Suppressor macrophage treated with lipopolysaccharide for 4 hours (primary cell): ENCODE data around the gene ZNF280B.

Source experiments
- DNase-seq: peaks from one replicate; pipeline ENCODE4 v3.0.0-alpha.2; 2020

ZNF280B gene

GRCh38 chr22:22508274-22509176 is at the start of gene ZNF280B:
Gene ZNF280B, minus strand, starts transcription at chr22:22508742. Its CDS starts 19,344 bp downstream, at chr22:22489398.
- DNase-seq = peak; percentile 76

- DNase-seq = no peak
Measured at GRCh38 chr22:22556995-22557925, 48.7 kb upstream of the ZNF280B start.

DNA sequence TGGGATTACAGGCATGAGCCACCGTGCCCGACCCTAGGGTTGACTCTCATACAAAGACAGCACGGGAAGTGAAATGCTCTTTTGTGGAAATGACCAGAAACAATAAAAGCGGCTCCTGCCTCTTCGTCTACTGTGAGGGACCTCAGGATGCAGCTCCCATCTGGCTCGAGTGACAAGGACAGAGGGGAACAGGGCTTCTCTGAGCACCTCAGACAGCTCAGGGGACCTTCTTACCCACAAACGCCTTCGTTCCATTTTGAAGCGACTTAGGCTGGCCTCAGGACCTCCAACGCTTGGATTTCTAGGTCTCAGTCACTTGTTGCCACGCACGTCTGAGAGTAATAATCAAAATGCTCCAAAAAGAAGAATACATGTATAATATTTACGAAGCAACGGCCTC is 48.0 kb upstream of the ZNF280B start:
- no peak for DNase-seq

- no peak for DNase-seq
Measured at GRCh38 chr22:22555596-22555995, 47.1 kb upstream of the ZNF280B start.

- DNase-seq = peak; percentile 46
Measured at GRCh38 chr22:22554587-22555284, 46.2 kb upstream of the ZNF280B start.

DNA sequence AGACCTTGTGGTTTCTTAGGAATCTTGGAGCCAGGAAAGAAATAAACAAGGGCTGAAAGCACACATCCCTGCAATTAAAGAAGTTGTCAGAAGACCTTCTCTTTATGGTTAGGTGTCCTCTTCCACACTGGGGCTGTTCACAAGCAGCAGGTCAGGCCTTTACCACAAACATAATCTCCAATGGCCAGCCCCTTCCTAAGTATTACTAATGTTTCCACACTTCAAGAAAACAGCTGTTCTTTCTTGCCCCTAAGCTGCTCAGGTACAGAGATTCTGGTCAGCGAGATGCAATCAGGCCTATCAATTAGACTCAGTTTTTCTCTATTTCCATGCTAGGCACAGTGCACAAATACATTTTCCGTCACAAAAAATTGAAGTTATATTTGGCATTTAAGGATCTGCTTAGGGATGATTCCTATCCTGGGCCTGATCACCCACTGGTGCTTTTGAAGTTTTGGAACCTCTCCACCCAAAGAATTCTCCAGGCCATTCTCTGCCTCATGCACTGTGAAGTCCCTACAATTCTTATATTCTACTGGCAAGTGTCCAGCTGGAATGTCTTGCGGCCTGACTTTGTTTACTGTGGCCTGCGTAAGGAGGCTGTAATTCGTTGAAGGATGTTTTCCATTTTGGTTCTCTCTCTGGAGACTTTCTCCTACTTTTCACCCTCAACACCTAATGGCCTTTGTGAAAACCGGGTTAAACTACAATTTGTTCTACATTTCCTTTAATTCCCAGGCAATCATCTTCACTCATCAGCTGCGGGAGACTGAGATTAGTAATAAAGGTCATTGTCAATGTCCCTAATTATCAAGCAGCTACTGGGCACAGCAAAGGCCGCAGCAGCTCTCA is 45.4 kb upstream of the ZNF280B start:
- DNase-seq = no peak

DNA sequence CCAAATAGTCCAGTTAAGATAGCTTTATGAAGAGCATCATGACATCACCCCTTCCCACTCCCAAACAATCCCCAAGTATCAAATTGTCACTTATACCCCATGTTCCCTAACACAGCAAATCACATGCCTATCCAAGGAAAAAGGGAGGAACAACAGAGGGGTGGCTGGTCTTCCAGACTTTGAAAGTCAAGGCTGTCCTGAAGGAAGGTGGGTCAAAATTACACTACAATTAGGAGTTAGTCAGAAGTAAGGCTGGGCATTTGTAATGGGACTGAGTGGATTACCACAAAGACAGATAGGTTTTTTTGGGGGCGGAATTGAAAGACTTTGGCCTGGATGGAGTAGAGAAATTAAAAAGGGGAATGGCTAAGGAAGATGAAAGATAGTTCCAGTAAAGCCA is 44.6 kb upstream of the ZNF280B start:
- DNase-seq = no peak

- peak; percentile 22 for DNase-seq
Measured at GRCh38 chr22:22552630-22553029, 44.1 kb upstream of the ZNF280B start.

GRCh38 chr22:22550789-22551434 is 42.4 kb upstream of the ZNF280B start:
- no peak for DNase-seq

GRCh38 chr22:22548910-22549309 is 40.4 kb upstream of the ZNF280B start:
- DNase-seq = no peak

- no peak for DNase-seq
Measured at GRCh38 chr22:22548317-22548716, 39.8 kb upstream of the ZNF280B start.

DNA sequence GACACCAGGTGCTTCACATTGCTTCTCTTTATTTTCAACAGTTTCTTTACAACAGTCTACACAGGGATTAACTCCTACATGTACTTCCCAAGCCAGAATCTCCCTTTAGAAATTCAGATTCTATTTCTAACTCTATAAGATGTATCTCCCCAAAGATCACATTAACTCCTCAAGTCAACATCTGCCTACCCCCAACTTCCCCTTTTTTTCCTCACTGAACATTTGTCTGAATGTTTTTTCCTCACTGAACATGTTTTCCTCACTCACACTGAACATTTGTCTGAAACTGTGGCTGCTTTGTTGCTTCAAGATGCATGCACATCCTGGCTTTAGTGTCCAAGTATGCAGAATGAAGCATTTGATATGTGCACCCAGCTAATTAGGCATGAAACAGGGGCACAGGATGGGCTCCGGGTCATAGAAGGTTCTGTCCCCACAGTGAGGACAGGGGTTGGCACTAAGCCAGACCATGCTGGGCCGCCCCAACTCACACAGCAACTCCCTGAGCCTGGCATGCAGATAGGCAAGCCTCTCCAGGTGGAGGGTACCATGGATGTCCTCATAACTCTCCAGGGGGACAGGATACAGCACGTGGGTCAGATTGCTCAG is 39.3 kb upstream of the ZNF280B start:
- DNase-seq = no peak

GRCh38 chr22:22547226-22547625 is 38.7 kb upstream of the ZNF280B start:
- DNase-seq = no peak

DNA sequence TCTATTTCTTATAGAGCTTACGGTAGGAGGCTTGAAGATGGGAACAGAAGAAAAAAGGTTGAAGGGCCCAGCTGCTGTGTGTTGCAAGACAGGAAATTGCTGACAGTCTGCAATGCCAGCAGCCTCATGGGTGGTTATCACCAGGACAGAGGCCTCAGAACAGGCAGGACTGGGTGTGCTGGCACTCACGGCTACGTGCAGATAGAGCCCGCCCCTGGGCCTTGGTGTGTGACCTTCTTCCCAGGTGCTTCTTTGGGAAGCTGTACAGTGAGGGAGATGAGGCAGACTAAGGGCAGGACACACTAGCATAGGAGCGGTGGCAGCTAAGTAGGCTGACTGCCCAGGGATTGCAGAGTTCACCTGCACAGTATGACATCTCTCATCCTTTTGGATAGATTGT is 37.9 kb upstream of the ZNF280B start:
- DNase-seq = peak; percentile 45

- DNase-seq = no peak
Measured at GRCh38 chr22:22545084-22545483, 36.5 kb upstream of the ZNF280B start.

DNA sequence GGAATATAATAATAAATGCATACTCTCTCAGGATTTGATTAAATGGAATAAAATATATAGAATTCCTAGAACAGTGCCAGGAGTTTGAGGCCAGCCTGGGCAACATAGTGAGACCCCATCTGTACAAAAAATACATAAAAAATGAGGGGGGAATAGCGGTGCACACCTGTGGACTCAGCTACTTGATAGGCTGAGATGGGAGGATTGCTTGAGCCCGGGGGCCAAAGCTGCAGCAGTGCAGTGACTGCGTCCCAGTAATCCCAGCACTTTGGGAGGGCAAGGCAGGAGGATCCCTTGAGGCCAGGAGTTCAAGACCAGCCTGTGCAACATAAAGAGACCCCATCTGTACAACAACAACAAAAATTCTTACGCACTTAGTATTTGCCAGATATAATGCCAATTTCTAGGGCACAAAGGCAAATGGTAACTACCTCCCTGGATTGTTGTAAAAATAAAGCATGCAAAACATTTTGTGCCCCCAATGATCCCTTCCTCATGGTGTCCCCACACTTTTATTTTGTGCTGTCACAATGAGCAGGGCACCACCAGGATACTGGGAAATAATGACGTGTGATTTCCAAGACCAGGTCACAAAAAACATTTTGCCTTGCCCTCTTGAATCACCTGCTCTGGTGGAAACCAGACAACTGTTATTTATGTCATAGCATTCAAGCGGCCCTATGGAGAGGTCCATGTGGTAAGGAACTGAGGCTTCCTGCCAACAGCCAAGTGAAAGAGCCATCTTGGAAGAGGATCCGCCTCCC is 29.9 kb upstream of the ZNF280B start:
- no peak for DNase-seq

DNA sequence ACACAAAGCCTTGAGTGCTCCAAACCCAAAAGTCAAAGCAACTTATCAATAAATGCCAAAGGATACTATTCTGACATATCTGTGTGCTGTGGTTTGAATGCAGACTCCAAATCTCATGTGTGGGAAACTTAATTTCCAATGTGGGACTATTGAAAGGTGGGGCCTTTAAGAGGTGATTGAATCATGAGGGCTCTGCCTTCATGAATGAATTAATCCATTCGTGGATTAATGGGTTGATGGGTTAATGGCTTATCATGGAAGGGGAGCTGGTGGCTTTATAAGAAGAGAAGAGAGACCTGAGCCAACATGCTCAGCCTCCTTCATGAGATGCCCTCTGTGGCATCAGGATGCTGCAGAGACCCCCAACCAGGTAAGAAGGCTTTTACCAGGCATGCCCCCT is 28.4 kb upstream of the ZNF280B start:
- no peak for DNase-seq

GRCh38 chr22:22536515-22536914 is 28.0 kb upstream of the ZNF280B start:
- DNase-seq = no peak

DNA sequence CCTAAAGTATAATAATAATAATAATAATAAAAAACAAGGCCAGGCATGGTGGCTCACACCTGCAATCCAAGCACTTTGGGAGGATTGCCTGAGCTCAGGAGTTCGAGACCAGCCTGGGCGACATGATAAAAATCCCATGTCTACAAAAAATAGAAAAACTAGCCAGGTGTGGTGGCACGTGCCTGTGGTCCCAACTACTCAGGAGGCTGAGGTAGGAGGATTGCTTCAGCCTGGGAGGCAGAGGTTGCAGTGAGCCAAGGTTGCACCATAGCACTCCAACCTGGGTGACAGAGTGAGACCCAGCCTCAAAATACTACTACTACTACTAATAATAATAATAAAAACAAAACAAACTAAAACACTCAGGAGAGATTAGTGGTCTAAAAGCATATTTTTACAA is 27.1 kb upstream of the ZNF280B start:
- no peak for DNase-seq
